ENCODE data around the gene TAF4B. TPM values are rescaled to one million over a fixed set of nuclear protein-coding genes. Genes with fewer than 3 reads are reported as not detected.
"Not testable (repeated sequence)": the region's sequence is repeated elsewhere in the genome, so short reads cannot be mapped to it uniquely, and the experiment has no call there.

The TAF4B gene
- total RNA-seq, 1 experiment from 2014 or later = 15.2 TPM

DNA sequence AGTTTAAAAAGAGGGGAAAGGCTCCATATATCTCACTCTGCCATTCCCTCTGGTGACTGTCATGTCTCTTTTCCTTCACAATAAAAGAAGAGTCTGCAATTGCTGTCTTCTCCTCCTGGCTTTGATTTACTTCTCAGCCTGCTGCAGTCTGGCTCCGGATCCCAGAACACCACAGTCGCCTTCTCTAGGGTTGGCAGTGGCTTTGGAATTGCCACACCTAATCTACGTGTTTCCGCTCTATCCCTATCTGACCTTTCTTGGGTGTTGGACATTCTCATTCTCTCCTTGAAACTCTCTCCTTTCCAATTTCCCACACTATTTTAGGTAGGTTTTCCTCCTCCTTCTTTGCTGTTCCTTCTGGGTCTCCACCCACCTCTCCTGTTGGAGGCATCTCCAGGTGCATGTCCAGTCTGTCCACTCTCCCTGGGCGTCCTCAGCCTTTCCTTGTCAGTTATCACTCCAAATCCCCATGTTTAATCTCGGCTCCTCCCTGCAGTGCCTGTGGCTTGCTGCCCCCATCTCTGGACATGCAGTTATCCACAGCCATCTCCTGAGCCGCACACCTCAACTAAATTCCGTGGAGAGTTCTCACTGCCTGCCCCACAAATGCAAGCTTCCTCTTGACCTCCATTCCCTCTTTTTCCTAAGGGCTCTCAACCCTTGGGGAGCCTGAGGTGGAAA is 209.3 kb downstream of the TAF4B start (continued):
- TF ChIP-seq, protein P1, sequence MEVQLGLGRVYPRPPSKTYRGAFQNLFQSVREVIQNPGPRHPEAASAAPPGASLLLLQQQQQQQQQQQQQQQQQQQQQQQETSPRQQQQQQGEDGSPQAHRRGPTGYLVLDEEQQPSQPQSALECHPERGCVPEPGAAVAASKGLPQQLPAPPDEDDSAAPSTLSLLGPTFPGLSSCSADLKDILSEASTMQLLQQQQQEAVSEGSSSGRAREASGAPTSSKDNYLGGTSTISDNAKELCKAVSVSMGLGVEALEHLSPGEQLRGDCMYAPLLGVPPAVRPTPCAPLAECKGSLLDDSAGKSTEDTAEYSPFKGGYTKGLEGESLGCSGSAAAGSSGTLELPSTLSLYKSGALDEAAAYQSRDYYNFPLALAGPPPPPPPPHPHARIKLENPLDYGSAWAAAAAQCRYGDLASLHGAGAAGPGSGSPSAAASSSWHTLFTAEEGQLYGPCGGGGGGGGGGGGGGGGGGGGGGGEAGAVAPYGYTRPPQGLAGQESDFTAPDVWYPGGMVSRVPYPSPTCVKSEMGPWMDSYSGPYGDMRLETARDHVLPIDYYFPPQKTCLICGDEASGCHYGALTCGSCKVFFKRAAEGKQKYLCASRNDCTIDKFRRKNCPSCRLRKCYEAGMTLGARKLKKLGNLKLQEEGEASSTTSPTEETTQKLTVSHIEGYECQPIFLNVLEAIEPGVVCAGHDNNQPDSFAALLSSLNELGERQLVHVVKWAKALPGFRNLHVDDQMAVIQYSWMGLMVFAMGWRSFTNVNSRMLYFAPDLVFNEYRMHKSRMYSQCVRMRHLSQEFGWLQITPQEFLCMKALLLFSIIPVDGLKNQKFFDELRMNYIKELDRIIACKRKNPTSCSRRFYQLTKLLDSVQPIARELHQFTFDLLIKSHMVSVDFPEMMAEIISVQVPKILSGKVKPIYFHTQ (CRISPR knock-in tag; IDR thresholded peaks at IDR 0.05) = no peak
- TF ChIP-seq TEAD1 (CRISPR knock-in tag; IDR thresholded peaks at IDR 0.05) = no peak
- TF ChIP-seq, protein P2, sequence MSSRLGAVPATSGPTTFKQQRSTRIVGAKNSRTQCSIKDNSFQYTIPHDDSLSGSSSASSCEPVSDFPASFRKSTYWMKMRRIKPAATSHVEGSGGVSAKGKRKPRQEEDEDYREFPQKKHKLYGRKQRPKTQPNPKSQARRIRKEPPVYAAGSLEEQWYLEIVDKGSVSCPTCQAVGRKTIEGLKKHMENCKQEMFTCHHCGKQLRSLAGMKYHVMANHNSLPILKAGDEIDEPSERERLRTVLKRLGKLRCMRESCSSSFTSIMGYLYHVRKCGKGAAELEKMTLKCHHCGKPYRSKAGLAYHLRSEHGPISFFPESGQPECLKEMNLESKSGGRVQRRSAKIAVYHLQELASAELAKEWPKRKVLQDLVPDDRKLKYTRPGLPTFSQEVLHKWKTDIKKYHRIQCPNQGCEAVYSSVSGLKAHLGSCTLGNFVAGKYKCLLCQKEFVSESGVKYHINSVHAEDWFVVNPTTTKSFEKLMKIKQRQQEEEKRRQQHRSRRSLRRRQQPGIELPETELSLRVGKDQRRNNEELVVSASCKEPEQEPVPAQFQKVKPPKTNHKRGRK (CRISPR knock-in tag; IDR thresholded peaks at IDR 0.05; ENCODE audit: borderline replicate concordance) = no peak
- no peak for TF ChIP-seq NR1H2 (CRISPR knock-in tag; IDR thresholded peaks at IDR 0.05)
- TF ChIP-seq ZNF396 (CRISPR knock-in tag; IDR thresholded peaks at IDR 0.05; ENCODE audit: borderline replicate concordance) = no peak

DNA sequence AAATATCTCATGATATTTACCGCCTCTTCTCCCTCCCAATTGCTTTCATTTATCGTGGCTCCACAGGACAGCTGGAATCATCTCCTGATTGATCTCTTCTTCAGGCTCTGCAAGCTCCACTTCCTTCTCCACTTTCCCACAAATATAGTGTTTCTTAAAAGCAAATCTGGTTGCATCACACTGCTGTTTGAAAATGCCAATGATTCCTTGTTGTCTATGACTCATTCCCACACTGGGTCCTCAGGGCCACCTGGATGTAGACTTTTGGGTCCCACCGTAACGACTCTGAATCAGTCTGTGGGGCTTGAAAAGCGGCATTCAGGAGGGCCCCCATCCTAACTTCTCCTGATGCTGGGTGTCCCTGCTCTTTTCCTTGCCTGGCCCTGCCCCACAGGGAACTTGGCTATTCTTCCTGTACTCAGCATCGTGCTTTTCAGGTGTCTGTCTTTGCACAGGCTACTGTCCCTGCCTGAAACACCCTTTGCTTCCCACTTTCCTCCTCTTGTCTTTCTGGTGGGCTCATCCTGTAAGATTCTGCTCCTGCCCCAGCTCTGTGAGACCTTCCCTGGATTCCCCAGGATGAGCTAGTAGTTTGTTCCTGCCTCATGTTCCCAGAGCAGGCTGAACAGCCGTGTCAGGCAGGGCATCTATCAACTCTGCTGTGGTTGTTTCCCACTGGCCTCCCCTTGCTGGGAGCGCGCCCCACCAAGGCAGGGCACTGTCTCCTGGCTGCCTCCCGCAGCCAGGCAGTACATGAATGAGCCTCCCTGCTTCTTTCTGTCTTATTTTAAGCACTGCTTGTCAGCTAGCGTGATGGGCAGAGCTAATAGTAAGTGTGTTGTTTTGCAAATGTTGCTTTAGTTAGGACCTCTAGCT is 210.2 kb downstream of the TAF4B start:
- no peak for DNase-seq (ENCODE audit: low spot score)
- CTCF ChIA-PET = interaction anchor here (1.4 to 1.7 kb wide), 2 partner anchors 31 to 53 kb away, joined by 3 to 6 read pairs; no protein-coding TSS in a partner anchor
- peaks cover 10% of the 10 kb centered on the region for H3K4me1 Mint-ChIP-seq
- H3K4me3 Mint-ChIP-seq = no peak overlapping the region
- H3K27ac Mint-ChIP-seq = no peak overlapping the region
- TF ChIP-seq GABPB1 (CRISPR knock-in tag; IDR thresholded peaks at IDR 0.05) (peak; percentile 84), ZNF317 (CRISPR knock-in tag; IDR thresholded peaks at IDR 0.05; ENCODE audit: borderline replicate concordance, low read depth) (no peak), KAT7 (CRISPR knock-in tag; IDR thresholded peaks at IDR 0.05; ENCODE audit: borderline replicate concordance) (no peak), HMGA2 (CRISPR knock-in tag; IDR thresholded peaks at IDR 0.05) (no peak)
- H3K9me3 Mint-ChIP-seq = no peaks in the 10 kb centered on the region
- H3K27me3 Mint-ChIP-seq (ENCODE audit: low read depth) = no peaks in the 10 kb centered on the region
- peak; percentile 44 for ATAC-seq
- no peaks in the 10 kb centered on the region for H3K36me3 Mint-ChIP-seq
- POLR2A ChIA-PET = no interaction called here

DNA sequence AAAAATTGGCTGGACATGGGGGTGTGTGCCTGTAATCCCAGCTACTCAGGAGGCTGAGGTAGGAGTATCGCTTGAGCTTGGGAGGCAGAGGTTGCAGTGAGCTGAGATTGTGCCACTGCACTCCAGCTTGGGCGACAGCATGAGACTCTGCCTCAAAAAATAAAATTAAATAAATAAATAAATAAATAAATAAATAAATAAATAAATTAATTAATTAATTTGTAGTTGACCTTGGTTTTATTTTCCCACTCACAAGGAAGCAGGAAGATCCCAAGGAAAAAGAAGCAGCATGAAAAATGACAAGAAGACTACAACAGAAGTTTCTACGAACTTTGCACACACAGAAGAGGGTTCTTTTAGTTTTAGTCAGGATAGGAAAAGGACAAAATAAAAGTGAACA is 211.4 kb downstream of the TAF4B start:
- peaks cover 13% of the 10 kb centered on the region for H3K4me1 Mint-ChIP-seq
- H3K27me3 Mint-ChIP-seq (ENCODE audit: low read depth); H3K4me3 Mint-ChIP-seq; POLR2A ChIA-PET; H3K9me3 Mint-ChIP-seq; H3K36me3 Mint-ChIP-seq; H3K27ac Mint-ChIP-seq; ATAC-seq; DNase-seq (ENCODE audit: low spot score): not testable (repeated sequence)
- TF ChIP-seq HMGA2 (CRISPR knock-in tag; IDR thresholded peaks at IDR 0.05) = peak; percentile 49; the same call in 1 of the 2 replicates
- CTCF ChIA-PET = interaction anchor here (0.8 to 1.7 kb wide), 4 partner anchors 17 to 54 kb away, joined by 3 to 6 read pairs (median 4); no protein-coding TSS in a partner anchor

DNA sequence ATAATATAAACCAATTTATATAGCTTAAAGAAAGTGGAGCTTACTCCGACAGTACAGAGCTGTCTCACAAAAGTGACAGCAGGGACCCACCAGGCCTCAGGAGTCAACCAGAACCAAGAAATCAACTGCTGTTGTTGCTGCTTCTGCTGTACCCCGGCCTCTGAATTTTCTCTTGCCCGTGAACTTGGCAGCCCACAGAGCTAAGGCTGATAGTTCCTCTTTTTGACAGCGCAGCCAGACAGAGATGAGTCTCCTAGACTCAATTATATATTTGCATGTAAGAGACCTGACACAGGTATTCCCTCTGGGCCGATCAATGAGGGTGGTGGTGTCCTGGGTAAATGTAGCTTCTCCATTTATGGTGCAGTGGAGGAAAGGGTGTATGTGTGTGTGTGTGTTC is 212.7 kb downstream of the TAF4B start:
- Mint-ChIP-seq H3K9me3 (peaks cover 7% of the 10 kb centered on the region), H3K27ac (no peak overlapping the region), H3K4me3 (no peak overlapping the region), H3K4me1 (peaks cover 13% of the 10 kb centered on the region), H3K36me3 (peaks cover 1% of the 10 kb centered on the region; the same call in 1 of the 2 replicates), H3K27me3 (ENCODE audit: low read depth) (no peaks in the 10 kb centered on the region)
- CTCF ChIA-PET = interaction anchor here (1.7 kb wide), 1 partner anchor 55 kb away, joined by 6 read pairs; no protein-coding TSS in a partner anchor
- no peak for ATAC-seq
- DNase-seq (ENCODE audit: low spot score) = no peak
- POLR2A ChIA-PET = no interaction called here
- TF ChIP-seq PRRX2 (CRISPR knock-in tag; IDR thresholded peaks at IDR 0.05) (no peak), ZNF396 (CRISPR knock-in tag; IDR thresholded peaks at IDR 0.05; ENCODE audit: borderline replicate concordance) (no peak), TEAD1 (CRISPR knock-in tag; IDR thresholded peaks at IDR 0.05) (no peak), HMGA2 (CRISPR knock-in tag; IDR thresholded peaks at IDR 0.05) (no peak), ELF4 (CRISPR knock-in tag; IDR thresholded peaks at IDR 0.05; ENCODE audit: low read depth) (no peak), ZNF232 (CRISPR knock-in tag; IDR thresholded peaks at IDR 0.05) (no peak), GABPB1 (CRISPR knock-in tag; IDR thresholded peaks at IDR 0.05) (no peak)
- TF ChIP-seq, protein P3, sequence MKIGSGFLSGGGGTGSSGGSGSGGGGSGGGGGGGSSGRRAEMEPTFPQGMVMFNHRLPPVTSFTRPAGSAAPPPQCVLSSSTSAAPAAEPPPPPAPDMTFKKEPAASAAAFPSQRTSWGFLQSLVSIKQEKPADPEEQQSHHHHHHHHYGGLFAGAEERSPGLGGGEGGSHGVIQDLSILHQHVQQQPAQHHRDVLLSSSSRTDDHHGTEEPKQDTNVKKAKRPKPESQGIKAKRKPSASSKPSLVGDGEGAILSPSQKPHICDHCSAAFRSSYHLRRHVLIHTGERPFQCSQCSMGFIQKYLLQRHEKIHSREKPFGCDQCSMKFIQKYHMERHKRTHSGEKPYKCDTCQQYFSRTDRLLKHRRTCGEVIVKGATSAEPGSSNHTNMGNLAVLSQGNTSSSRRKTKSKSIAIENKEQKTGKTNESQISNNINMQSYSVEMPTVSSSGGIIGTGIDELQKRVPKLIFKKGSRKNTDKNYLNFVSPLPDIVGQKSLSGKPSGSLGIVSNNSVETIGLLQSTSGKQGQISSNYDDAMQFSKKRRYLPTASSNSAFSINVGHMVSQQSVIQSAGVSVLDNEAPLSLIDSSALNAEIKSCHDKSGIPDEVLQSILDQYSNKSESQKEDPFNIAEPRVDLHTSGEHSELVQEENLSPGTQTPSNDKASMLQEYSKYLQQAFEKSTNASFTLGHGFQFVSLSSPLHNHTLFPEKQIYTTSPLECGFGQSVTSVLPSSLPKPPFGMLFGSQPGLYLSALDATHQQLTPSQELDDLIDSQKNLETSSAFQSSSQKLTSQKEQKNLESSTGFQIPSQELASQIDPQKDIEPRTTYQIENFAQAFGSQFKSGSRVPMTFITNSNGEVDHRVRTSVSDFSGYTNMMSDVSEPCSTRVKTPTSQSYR (CRISPR knock-in tag; IDR thresholded peaks at IDR 0.05) = no peak
- TF ChIP-seq, protein P4, sequence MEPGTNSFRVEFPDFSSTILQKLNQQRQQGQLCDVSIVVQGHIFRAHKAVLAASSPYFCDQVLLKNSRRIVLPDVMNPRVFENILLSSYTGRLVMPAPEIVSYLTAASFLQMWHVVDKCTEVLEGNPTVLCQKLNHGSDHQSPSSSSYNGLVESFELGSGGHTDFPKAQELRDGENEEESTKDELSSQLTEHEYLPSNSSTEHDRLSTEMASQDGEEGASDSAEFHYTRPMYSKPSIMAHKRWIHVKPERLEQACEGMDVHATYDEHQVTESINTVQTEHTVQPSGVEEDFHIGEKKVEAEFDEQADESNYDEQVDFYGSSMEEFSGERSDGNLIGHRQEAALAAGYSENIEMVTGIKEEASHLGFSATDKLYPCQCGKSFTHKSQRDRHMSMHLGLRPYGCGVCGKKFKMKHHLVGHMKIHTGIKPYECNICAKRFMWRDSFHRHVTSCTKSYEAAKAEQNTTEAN (CRISPR knock-in tag; IDR thresholded peaks at IDR 0.05) = no peak
- TF ChIP-seq, protein P5, sequence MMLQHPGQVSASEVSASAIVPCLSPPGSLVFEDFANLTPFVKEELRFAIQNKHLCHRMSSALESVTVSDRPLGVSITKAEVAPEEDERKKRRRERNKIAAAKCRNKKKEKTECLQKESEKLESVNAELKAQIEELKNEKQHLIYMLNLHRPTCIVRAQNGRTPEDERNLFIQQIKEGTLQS (CRISPR knock-in tag; conservative IDR thresholded peaks at IDR 0.05) = no peak
- TF ChIP-seq, protein P6, sequence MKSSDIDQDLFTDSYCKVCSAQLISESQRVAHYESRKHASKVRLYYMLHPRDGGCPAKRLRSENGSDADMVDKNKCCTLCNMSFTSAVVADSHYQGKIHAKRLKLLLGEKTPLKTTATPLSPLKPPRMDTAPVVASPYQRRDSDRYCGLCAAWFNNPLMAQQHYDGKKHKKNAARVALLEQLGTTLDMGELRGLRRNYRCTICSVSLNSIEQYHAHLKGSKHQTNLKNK (CRISPR knock-in tag; IDR thresholded peaks at IDR 0.05) = no peak

All from WTC11 (cell line).